C1 segment of cervical spinal cord (tissue), 14 donors: ENCODE results near the gene RGL3.
"Not testable (repeated sequence)": the region's sequence is repeated elsewhere in the genome, so short reads cannot be mapped to it uniquely, and the experiment has no call there.

ENCODE experiments used
- DNase-seq, 14 donors: peaks; one replicate each; lab custom pipeline; 2025; lab: John Stamatoyannopoulos, UW

RGL3 gene

GRCh38 chr19:11418549-11419506 lies at the start of gene RGL3:
TSS of gene RGL3 (minus strand) at chr19:11419314. CDS start at chr19:11419278, 36 bp downstream.
- DNase-seq = peak in 5 of 14 donors; percentile 5 to 37 (median 21)

GRCh38 chr19:11468266-11468845 lies 49.2 kb upstream of the RGL3 start:
- not testable (repeated sequence) for DNase-seq

- DNase-seq = no peak
Observed at GRCh38 chr19:11465600-11465999, 46.5 kb upstream of the RGL3 start.

GRCh38 chr19:11464333-11465265 lies 45.5 kb upstream of the RGL3 start:
- no peak for DNase-seq

GRCh38 chr19:11463391-11463790 lies 44.3 kb upstream of the RGL3 start:
- DNase-seq = no peak

GRCh38 chr19:11461453-11461852 lies 42.3 kb upstream of the RGL3 start:
- no peak for DNase-seq

GRCh38 chr19:11460207-11460606 lies 41.1 kb upstream of the RGL3 start:
- no peak for DNase-seq

- not testable (repeated sequence) for DNase-seq
Observed at GRCh38 chr19:11458912-11459311, 39.8 kb upstream of the RGL3 start.

DNA sequence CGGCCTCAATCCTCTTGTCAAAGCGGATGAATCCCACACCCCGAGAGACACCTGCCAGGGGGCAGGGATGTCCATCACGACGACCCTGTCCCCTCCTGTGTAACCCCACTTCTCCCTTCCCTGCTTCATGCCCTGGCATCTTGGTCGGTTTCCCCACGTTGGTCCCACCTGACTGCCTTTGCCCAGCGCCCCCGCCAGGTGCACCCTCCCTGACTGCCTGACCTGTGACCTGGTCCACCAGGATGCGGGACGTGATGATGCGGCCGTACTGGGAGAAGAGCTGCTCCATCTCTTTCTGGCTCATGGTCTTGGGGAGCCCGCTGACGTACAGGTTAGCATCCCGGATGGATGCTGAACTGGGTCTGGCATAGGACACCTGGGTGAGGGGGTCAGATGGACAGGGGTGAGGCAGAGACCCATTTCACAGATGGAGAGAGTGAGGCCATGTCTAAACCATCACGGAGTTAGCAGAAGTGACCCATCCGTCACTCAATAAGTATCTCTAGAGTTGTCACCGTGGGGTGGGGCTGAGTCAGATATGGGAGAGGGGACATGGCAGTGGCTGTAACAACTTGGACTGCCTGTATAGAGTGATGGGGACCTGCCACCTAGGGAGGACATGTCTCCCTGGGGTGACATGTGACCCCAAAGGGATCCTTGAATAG lies 39.3 kb upstream of the RGL3 start:
- DNase-seq = no peak

GRCh38 chr19:11457831-11458230 lies 38.7 kb upstream of the RGL3 start:
- DNase-seq = no peak

GRCh38 chr19:11457115-11457514 lies 38.0 kb upstream of the RGL3 start:
- peak in 13 of 14 donors; percentile 26 to 90 (median 77) for DNase-seq

- no peak for DNase-seq
Observed at GRCh38 chr19:11456659-11457058, 37.5 kb upstream of the RGL3 start.

- DNase-seq = not testable (repeated sequence)
Observed at GRCh38 chr19:11455233-11455554, 36.1 kb upstream of the RGL3 start.

GRCh38 chr19:11453468-11454341 lies 34.6 kb upstream of the RGL3 start:
- DNase-seq = no peak

DNA sequence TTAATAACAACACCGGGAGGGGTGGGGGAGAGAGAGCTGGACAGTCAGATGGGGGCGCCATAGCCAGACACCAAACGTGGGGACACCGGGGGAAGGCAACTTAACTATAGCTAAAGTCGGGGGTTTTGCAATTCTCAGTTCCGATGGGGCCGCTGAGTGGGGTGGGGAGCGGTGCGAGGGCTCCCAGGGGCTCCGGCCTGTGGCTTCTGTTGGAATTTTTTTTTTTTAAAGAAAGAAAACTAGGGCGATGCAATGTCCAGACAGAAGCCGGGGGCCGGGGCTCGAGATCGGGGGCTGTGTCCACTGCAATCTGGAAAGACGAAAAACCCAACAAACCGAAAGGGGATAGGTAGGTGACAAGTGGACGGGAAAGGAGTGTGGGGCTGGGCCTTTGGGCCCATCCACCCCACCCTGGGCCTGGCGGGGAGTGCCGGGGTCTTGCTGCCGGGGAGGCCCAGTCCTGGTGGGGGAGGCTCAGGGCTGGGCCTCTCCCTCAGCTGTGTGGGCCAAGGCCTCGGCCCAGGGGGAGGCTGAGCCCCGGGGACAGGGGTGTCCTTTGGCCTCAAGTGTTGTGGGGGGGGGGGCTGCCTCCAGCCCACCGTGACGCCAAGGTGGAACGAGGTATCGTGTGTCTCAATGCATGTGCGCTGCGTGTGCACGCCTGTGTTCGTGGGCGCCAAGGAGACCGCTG lies 33.7 kb upstream of the RGL3 start:
- peak in 2 of 14 donors; percentile 9 to 18 for DNase-seq

- no peak for DNase-seq
Observed at GRCh38 chr19:11451871-11452619, 32.9 kb upstream of the RGL3 start.

DNA sequence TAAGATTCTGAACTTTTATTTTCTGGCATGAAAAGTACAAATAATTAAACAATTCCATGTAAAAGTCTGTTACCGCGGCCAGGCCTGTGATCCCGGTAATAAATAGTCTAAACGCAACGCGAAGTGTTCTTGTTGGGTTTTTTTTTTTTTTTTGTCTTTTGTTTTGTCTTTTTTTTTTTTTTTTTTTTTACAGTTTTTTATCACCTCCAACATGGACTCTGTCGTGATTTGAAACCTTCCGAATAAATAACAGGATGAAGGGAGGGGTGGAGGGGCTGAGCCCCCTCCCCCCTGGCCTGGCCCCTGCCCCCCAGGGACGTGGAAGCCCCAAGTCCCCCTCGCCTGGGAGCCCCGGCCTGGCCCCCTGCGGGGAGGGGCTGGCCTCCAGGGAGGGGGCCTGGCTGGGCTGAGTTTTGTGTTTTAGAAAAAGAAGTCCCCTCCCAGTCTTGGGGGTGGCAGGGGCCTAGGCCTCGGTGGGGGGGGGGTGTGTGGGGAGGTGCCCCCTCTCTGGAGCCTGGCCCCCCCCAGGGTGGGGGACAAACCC lies 32.3 kb upstream of the RGL3 start:
- no peak for DNase-seq

DNA sequence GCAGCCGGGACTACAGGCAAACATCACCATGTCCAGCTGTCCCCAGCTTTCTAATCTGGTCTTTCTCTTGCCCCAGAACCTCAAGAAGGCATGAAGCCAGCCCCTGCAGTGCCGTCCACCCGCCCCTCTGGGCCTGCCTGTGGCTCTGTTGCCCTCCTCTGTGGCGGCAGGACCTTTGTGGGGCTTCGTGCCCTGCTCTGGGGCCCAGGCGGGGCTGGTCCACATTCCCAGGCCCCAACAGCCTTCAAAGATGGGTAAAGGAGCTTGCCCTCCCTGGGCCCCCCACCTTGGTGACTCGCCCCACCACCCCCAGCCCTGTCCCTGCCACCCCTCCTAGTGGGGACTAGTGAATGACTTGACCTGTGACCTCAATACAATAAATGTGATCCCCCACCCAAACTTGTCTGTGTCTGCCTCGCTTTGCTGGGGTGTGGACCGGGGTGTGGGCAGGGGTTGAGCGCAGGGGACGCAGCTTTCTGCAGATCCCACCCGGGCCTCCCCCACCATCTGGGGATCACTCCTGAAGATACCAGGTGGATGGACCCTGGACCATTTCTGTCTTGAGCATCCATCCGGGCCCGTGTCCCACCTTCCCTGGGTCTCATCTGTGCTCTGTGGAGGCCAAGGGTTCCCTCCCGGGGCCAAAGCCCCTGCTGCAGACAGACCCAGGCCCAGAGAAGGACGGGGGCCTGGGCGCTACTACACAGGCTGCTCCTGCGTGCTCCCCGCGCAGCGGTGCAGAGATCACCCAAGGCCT lies 31.6 kb upstream of the RGL3 start:
- DNase-seq = no peak
